Right atrium auricular region (tissue), 2 donors: ENCODE results near the gene GSKIP. TPM values are rescaled to one million over a fixed set of nuclear protein-coding genes. Genes with fewer than 3 reads are reported as not detected.
"Not testable (repeated sequence)": the region's sequence is repeated elsewhere in the genome, so short reads cannot be mapped to it uniquely, and the experiment has no call there.

ENCODE experiments used
- DNase-seq: peaks from one replicate; pipeline ENCODE4 v3.0.0-alpha.2; 2019; ENCODE audit warnings: low spot score
- H3K27ac ChIP-seq, 2 donors: fragments of 200-600 bp; sonication (generic); 1 replicate in 1 of 2; 2 replicates in 1 of 2; pipeline ENCODE4 v1.5.1; 2016 to 2019
- H3K27me3 ChIP-seq, 2 donors: fragments of 200-600 bp; sonication (generic); one replicate each; pipeline versions ENCODE4 v1.5.1 to v1.6.0; 2017 to 2019
- H3K36me3 ChIP-seq: fragments of 200-600 bp; sonication (generic); one replicate; pipeline ENCODE4 v1.5.1; 2016
- H3K4me1 ChIP-seq, 2 donors: fragments of 200-600 bp; sonication (generic); one replicate each; pipeline versions ENCODE4 v1.5.1 to v1.6.0; 2017 to 2019
- H3K4me3 ChIP-seq, 2 donors: fragments of 200-600 bp; sonication (generic); 1 replicate in 1 of 2; 2 replicates in 1 of 2; pipeline ENCODE4 v1.5.1; 2017 to 2019; ENCODE audit warnings: mild to moderate bottlenecking in 1 of 2, moderate library complexity in 1 of 2
- H3K9me3 ChIP-seq, 2 donors: fragments of 200-600 bp; sonication (generic); one replicate each; pipeline ENCODE4 v1.5.1; 2019
- CTCF ChIP-seq, 2 donors: fragments of 200-600 bp; sonication (generic); IDR thresholded peaks; one replicate each; pipeline ENCODE4 v1.5.1; 2019; ENCODE audit warnings: antibody characterized with exemption in 2 of 2
- total RNA-seq, 2 donors: library from RNA; depleted of rRNA; stranded (reverse); fragments of >200 nt; gene quantifications; one replicate each; pipeline ENCODE4 v1.1.0, GENCODE V29; 2016

Gene GSKIP
- total RNA-seq, 2 donors from 2014 or later, result 8.7 to 14.8 TPM

DNA sequence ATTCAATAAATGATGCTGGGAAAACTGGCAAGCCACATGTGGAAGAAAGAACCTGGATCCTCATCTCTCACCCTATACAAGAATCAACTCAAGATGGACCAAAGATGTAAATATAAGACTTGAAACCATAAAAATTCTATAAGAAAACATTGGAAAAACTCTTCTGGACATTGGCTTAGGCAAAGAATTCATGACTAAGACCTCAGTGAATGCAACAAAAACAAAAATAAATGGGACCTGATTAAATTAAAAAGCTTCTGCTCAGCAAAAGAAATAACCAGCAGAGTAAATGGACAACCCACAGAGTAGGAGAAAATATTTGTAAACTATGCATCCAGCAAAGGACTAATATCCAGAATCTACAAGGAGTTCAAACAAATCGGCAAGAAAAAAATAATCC, 24.8 kb upstream of the GSKIP start:
- Histone ChIP-seq H3K27me3 (no peaks in the 10 kb centered on the region), H3K4me1 (no peaks in the 10 kb centered on the region), H3K27ac (no peak overlapping the region), H3K9me3 (no peaks in the 10 kb centered on the region), H3K4me3 (no peak overlapping the region), H3K36me3 (peaks cover 30% of the 10 kb centered on the region)
- no peak for TF ChIP-seq CTCF (IDR thresholded peaks at IDR 0.05)
- DNase-seq, result no peak

- no peaks in the 10 kb centered on the region for H3K9me3 ChIP-seq
- H3K27ac ChIP-seq, result no peak overlapping the region
- no peak for DNase-seq
- H3K27me3 ChIP-seq, result no peaks in the 10 kb centered on the region
- no peaks in the 10 kb centered on the region for H3K4me1 ChIP-seq
- no peak for TF ChIP-seq CTCF (IDR thresholded peaks at IDR 0.05)
- no peak overlapping the region for H3K4me3 ChIP-seq
- peaks cover 30% of the 10 kb centered on the region for H3K36me3 ChIP-seq
Observed at GRCh38 chr14:96341323-96341722, 22.0 kb upstream of the GSKIP start.

- Histone ChIP-seq H3K9me3 (no peaks in the 10 kb centered on the region), H3K36me3 (peaks cover 10% of the 10 kb centered on the region), H3K4me1 (no peaks in the 10 kb centered on the region), H3K27ac (no peak overlapping the region), H3K4me3 (no peak overlapping the region), H3K27me3 (no peaks in the 10 kb centered on the region)
- DNase-seq, result no peak
- TF ChIP-seq CTCF (IDR thresholded peaks at IDR 0.05), result no peak
Observed at GRCh38 chr14:96345669-96346068, 17.7 kb upstream of the GSKIP start.

GRCh38 chr14:96347957-96348356, 15.4 kb upstream of the GSKIP start:
- H3K4me1 ChIP-seq, H3K27me3 ChIP-seq, H3K36me3 ChIP-seq, H3K27ac ChIP-seq, H3K4me3 ChIP-seq, H3K9me3 ChIP-seq, DNase-seq: not testable (repeated sequence)

- Histone ChIP-seq H3K4me3 (no peak overlapping the region), H3K27me3 (no peaks in the 10 kb centered on the region), H3K27ac (no peak overlapping the region), H3K4me1 (no peaks in the 10 kb centered on the region), H3K36me3 (no peaks in the 10 kb centered on the region), H3K9me3 (no peaks in the 10 kb centered on the region)
- DNase-seq, result no peak
- no peak for TF ChIP-seq CTCF (IDR thresholded peaks at IDR 0.05)
Observed at GRCh38 chr14:96349286-96350075, 13.8 kb upstream of the GSKIP start.

DNA sequence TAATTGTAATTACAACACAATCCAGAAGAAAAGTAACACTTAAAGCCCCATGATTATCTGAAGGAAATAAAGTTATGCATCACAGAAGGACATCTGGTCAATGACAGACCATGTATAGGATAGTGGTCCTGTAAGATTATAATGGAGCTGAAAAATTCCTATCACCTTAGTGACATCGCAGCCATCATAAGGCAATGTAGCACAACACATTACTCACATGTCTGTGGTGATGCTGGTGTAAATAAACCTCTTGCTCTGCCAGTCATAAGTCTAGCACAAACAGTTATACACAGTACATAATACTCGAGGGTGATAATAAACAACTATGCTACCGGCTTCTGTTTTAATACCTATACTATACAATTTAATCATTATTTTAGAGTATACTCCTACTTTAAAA, 11.3 kb upstream of the GSKIP start:
- H3K4me1 ChIP-seq, result no peaks in the 10 kb centered on the region
- no peaks in the 10 kb centered on the region for H3K27me3 ChIP-seq
- H3K36me3 ChIP-seq, result no peaks in the 10 kb centered on the region
- H3K4me3 ChIP-seq, result no peak overlapping the region
- no peak overlapping the region for H3K27ac ChIP-seq
- no peak for DNase-seq
- no peaks in the 10 kb centered on the region for H3K9me3 ChIP-seq
- TF ChIP-seq CTCF (IDR thresholded peaks at IDR 0.05), result no peak
